HL-60 (cell line): ENCODE data around the gene DECR2.

Experiments used
- POLR2AphosphoS5 ChIP-seq: IDR thresholded peaks from 2 replicates; pipeline ENCODE4 v1.6.1; 2012; ENCODE audit warnings: low read depth
- TF ChIP-seq, protein P1 (sequence below): IDR thresholded peaks from one replicate; pipeline ENCODE4 v1.5.1; 2011; ENCODE audit warnings: low read length, control low read depth, inconsistent platforms; ENCODE audit not compliant: insufficient read depth
- TF ChIP-seq, protein P2 (sequence below): IDR thresholded peaks from 2 replicates; pipeline ENCODE4 v1.6.1; 2012; ENCODE audit warnings: low read depth; ENCODE audit not compliant: insufficient replicate concordance

DNA sequence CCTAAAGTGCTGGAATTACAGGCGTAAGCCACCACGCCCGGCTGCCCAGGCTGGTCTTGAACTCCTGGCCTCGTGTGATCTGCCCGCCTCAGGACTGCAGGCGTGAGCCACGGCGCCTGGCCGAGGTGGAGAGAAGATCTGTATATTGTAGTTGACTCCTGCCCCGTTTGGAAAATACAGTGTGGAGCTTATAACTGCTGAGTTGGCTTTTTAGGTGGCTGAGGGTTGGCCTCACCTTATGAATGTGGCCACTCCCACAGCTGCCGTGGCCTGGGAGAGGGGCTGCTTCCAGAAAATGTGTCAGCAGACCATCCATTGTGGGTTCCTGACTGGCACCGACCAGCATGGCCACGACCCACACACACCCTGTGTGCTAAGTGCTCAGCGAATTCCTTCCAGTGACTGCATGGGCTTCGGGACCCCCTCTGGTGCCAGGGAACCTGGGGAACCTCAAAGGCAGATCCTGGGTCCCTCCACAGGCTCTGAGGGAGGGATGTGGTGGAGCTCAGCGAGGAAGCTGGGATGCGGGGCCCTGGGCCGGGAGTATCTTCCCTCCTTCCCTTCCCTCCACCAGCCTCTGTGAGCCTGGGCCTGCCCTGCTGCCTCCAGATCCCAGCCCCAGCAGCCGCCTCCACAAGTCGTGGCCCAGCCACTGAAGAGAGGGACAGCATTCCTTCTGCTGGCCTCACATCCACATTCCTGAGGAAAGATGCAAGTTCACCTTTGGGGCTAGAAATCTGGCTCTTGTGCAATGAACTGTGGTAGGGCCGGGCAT is 12.9 kb downstream of the DECR2 start:
- TF ChIP-seq, protein P1, sequence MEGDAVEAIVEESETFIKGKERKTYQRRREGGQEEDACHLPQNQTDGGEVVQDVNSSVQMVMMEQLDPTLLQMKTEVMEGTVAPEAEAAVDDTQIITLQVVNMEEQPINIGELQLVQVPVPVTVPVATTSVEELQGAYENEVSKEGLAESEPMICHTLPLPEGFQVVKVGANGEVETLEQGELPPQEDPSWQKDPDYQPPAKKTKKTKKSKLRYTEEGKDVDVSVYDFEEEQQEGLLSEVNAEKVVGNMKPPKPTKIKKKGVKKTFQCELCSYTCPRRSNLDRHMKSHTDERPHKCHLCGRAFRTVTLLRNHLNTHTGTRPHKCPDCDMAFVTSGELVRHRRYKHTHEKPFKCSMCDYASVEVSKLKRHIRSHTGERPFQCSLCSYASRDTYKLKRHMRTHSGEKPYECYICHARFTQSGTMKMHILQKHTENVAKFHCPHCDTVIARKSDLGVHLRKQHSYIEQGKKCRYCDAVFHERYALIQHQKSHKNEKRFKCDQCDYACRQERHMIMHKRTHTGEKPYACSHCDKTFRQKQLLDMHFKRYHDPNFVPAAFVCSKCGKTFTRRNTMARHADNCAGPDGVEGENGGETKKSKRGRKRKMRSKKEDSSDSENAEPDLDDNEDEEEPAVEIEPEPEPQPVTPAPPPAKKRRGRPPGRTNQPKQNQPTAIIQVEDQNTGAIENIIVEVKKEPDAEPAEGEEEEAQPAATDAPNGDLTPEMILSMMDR = no peak
- TF ChIP-seq POLR2AphosphoS5 = no peak
- TF ChIP-seq, protein P2, sequence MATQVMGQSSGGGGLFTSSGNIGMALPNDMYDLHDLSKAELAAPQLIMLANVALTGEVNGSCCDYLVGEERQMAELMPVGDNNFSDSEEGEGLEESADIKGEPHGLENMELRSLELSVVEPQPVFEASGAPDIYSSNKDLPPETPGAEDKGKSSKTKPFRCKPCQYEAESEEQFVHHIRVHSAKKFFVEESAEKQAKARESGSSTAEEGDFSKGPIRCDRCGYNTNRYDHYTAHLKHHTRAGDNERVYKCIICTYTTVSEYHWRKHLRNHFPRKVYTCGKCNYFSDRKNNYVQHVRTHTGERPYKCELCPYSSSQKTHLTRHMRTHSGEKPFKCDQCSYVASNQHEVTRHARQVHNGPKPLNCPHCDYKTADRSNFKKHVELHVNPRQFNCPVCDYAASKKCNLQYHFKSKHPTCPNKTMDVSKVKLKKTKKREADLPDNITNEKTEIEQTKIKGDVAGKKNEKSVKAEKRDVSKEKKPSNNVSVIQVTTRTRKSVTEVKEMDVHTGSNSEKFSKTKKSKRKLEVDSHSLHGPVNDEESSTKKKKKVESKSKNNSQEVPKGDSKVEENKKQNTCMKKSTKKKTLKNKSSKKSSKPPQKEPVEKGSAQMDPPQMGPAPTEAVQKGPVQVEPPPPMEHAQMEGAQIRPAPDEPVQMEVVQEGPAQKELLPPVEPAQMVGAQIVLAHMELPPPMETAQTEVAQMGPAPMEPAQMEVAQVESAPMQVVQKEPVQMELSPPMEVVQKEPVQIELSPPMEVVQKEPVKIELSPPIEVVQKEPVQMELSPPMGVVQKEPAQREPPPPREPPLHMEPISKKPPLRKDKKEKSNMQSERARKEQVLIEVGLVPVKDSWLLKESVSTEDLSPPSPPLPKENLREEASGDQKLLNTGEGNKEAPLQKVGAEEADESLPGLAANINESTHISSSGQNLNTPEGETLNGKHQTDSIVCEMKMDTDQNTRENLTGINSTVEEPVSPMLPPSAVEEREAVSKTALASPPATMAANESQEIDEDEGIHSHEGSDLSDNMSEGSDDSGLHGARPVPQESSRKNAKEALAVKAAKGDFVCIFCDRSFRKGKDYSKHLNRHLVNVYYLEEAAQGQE = no peak
